ENCODE data around the gene GPC1. TPM values are rescaled to one million over a fixed set of nuclear protein-coding genes. Genes with fewer than 3 reads are reported as not detected.

Gene GPC1
- total and polyA plus RNA-seq, 2 experiments from 2014 or later = 71.4 to 142 TPM

DNA sequence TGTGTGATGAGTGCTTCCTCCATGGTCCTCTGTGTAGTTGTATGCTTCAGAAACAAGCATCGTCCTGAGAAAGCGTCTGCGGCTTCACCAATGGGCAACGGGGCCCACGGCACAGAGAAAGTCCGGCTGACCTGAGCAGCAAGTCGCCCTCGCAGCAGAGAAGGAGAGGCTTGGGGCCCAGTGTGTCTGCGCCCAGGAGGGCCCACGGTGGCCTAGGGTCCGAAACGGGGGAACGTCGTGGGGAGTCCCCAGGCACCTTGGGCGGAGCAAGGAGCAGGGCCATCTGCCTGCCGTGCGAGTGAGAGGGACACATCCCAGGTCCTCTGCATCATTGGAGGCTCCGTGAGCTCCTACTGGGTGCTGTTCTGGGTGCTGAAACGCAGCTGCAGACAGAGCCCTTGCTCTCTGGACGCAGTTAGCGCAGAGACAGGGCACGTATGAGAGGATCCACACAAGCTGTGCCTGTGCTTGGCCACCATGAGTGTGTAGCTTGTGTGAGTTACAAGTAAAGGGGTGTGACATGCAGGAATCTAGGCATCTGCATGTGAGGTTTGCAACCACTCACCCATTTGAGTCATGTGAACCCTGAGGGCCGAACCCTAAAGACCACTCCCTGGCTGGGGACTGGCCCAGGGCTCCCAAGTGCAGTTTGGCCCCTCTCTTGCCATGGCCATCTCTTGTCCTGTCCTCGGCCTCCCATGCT, 10.6 kb downstream of the GPC1 start:
- no peak for DNase-seq (ENCODE audit: low spot score)
- Histone ChIP-seq H3K36me3 (replicated peaks; ENCODE audit: insufficient read depth, low read depth) (no peaks in the 10 kb centered on the region), H4K20me1 (ENCODE audit: insufficient read depth, poor library complexity, severe bottlenecking) (peaks cover 78% of the 10 kb centered on the region), H3K79me2 (peaks cover 39% of the 10 kb centered on the region), H3K9me2 (replicated peaks; ENCODE audit: insufficient read depth) (no peaks in the 10 kb centered on the region), H3K27me3 (no peaks in the 10 kb centered on the region), H3K9me3 (ENCODE audit: low read depth) (no peaks in the 10 kb centered on the region), H3K4me3 (no peak overlapping the region), H3K27ac (no peak overlapping the region), H3K4me1 (ENCODE audit: insufficient read depth) (no peaks in the 10 kb centered on the region), H2AFZ (no peak overlapping the region), H3K4me2 (no peak overlapping the region)
- 87% methylated on average over 23 of the region's 24 CpGs for WGBS (ENCODE audit: low lambda C conversion rate, missing lambda C conversion rate)
- no peak for TF ChIP-seq EZH2phosphoT487 (IDR thresholded peaks at IDR 0.05; ENCODE audit: low read depth, severe bottlenecking, unreplicated experiment)
- no peak for TF ChIP-seq EZH2 (IDR thresholded peaks at IDR 0.05; ENCODE audit: borderline replicate concordance)
- TF ChIP-seq, protein P1, sequence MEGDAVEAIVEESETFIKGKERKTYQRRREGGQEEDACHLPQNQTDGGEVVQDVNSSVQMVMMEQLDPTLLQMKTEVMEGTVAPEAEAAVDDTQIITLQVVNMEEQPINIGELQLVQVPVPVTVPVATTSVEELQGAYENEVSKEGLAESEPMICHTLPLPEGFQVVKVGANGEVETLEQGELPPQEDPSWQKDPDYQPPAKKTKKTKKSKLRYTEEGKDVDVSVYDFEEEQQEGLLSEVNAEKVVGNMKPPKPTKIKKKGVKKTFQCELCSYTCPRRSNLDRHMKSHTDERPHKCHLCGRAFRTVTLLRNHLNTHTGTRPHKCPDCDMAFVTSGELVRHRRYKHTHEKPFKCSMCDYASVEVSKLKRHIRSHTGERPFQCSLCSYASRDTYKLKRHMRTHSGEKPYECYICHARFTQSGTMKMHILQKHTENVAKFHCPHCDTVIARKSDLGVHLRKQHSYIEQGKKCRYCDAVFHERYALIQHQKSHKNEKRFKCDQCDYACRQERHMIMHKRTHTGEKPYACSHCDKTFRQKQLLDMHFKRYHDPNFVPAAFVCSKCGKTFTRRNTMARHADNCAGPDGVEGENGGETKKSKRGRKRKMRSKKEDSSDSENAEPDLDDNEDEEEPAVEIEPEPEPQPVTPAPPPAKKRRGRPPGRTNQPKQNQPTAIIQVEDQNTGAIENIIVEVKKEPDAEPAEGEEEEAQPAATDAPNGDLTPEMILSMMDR (IDR thresholded peaks at IDR 0.05; ENCODE audit: poor library complexity) = no peak

DNA sequence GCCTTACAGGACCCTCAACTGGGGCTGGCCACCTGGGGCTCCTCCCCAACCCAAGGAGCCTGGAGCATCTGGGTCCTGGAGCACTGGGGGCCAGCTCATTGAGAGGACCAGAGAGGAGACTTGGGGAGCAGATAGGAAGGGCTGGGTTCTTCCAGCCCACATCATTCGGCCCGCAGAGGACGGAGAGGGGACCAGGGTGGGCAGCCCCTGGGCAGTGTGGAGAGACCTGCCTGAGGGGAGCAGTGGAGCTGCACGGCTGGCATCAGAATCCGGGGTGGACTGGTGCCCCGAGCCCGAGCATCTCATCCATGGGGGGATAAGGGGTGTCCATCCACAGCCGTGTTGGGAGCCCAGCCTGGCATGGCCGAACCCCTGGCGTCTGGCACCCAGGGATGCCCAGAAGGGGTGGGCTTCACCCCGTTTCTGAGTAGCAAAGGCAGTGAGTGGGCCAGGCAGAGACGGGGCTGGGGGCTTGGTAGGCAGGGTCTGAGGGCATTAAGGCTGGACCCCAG, 11.3 kb downstream of the GPC1 start:
- Histone ChIP-seq H3K79me2 (peaks cover 38% of the 10 kb centered on the region), H3K9me3 (ENCODE audit: low read depth) (no peaks in the 10 kb centered on the region), H3K27ac (no peak overlapping the region), H3K4me2 (no peak overlapping the region), H3K9me2 (replicated peaks; ENCODE audit: insufficient read depth) (no peaks in the 10 kb centered on the region), H3K36me3 (replicated peaks; ENCODE audit: insufficient read depth, low read depth) (no peaks in the 10 kb centered on the region), H3K27me3 (no peaks in the 10 kb centered on the region), H4K20me1 (ENCODE audit: insufficient read depth, poor library complexity, severe bottlenecking) (peaks cover 80% of the 10 kb centered on the region), H3K4me3 (no peak overlapping the region), H3K4me1 (ENCODE audit: insufficient read depth) (peaks cover 6% of the 10 kb centered on the region), H2AFZ (no peak overlapping the region)
- TF ChIP-seq EZH2 (IDR thresholded peaks at IDR 0.05; ENCODE audit: borderline replicate concordance) (no peak), EZH2phosphoT487 (IDR thresholded peaks at IDR 0.05; ENCODE audit: low read depth, severe bottlenecking, unreplicated experiment) (no peak)
- TF ChIP-seq, protein P1 (IDR thresholded peaks at IDR 0.05; ENCODE audit: poor library complexity) = no peak
- DNase-seq (ENCODE audit: low spot score) = no peak
- 95% methylated on average over 12 of the region's 12 CpGs for WGBS (ENCODE audit: low lambda C conversion rate, missing lambda C conversion rate)

DNA sequence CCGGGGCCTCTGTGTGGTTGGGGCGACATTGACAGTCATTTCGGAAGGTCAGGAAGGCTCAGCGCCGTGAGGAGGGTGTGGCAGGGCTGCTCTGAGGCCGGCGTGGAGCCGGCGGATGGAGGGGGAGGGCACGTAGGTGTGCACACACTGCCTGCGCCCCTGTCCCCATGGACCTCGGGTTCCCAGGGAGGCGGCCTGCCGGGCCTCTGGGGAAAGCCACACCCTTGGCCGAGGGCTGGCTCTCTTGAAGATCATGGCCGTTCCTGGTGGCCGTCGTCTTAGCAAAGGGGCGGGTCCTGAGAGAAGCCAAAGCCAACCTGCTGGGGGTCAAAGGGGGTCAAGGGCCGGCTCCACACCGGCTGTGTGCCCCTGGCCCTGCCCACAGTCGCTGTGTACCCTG, 11.9 kb downstream of the GPC1 start:
- peaks cover 35% of the 10 kb centered on the region for H3K79me2 ChIP-seq

More for the DNA sequence above, 11.9 kb downstream of the GPC1 start:
- Histone ChIP-seq H3K36me3 (replicated peaks; ENCODE audit: insufficient read depth, low read depth) (no peaks in the 10 kb centered on the region), H2AFZ (no peak overlapping the region), H3K9me2 (replicated peaks; ENCODE audit: insufficient read depth) (no peaks in the 10 kb centered on the region), H3K27ac (no peak overlapping the region), H3K4me3 (no peak overlapping the region), H3K27me3 (no peaks in the 10 kb centered on the region), H3K4me2 (no peak overlapping the region), H3K9me3 (ENCODE audit: low read depth) (no peaks in the 10 kb centered on the region), H3K4me1 (ENCODE audit: insufficient read depth) (peaks cover 12% of the 10 kb centered on the region), H4K20me1 (ENCODE audit: insufficient read depth, poor library complexity, severe bottlenecking) (peaks cover 82% of the 10 kb centered on the region)
- DNase-seq (ENCODE audit: low spot score) = no peak
- TF ChIP-seq EZH2phosphoT487 (IDR thresholded peaks at IDR 0.05; ENCODE audit: low read depth, severe bottlenecking, unreplicated experiment) (no peak), EZH2 (IDR thresholded peaks at IDR 0.05; ENCODE audit: borderline replicate concordance) (no peak)
- TF ChIP-seq, protein P1 (IDR thresholded peaks at IDR 0.05; ENCODE audit: poor library complexity) = no peak
- 83% methylated on average over 22 of the region's 22 CpGs for WGBS (ENCODE audit: low lambda C conversion rate, missing lambda C conversion rate)
